Endothelial cell of umbilical vein (primary cell): ENCODE results near the gene NOP58.

ENCODE experiments used
- EZH2 ChIP-seq: IDR thresholded peaks from 2 replicates; pipeline ENCODE4 v1.6.1; 2012; ENCODE audit warnings: borderline replicate concordance, low read depth, mild to moderate bottlenecking, moderate library complexity, low read length, inconsistent platforms; ENCODE audit not compliant: severe bottlenecking
- FOS ChIP-seq: IDR thresholded peaks from 2 replicates; pipeline ENCODE4 v1.6.1; 2011; ENCODE audit warnings: mild to moderate bottlenecking, low read length, moderate library complexity, borderline replicate concordance; ENCODE audit not compliant: insufficient read depth
- GATA2 ChIP-seq: IDR thresholded peaks from 2 replicates; pipeline ENCODE4 v1.7.0; 2011; ENCODE audit warnings: low read depth, mild to moderate bottlenecking, moderate library complexity, mixed read lengths, low read length; ENCODE audit not compliant: insufficient read length, insufficient read depth
- JUN ChIP-seq: IDR thresholded peaks from 2 replicates; pipeline ENCODE4 v1.6.1; 2011; ENCODE audit warnings: borderline replicate concordance, low read depth; ENCODE audit not compliant: insufficient read length, insufficient read depth
- POLR2A ChIP-seq: IDR thresholded peaks from 2 replicates; pipeline ENCODE4 v1.6.1; 2012; ENCODE audit warnings: low read depth, mild to moderate bottlenecking, control low read depth, low read length
- POLR2AphosphoS5 ChIP-seq: IDR thresholded peaks from 2 replicates; pipeline ENCODE4 v1.6.1; 2012; ENCODE audit warnings: low read depth, mild to moderate bottlenecking, control low read depth, low read length, moderate library complexity; ENCODE audit not compliant: insufficient read depth
- TF ChIP-seq, protein P1 (sequence below), 2 donors: IDR thresholded peaks; 1 replicate in 1 of 2; 2 replicates in 1 of 2; pipeline ENCODE4 v1.5.1; 2011; ENCODE audit warnings: low read length in 2 of 2, mild to moderate bottlenecking in 2 of 2, moderate library complexity in 2 of 2, control low read depth in 1 of 2, inconsistent platforms in 1 of 2, low read depth in 1 of 2; ENCODE audit not compliant: insufficient read depth in 1 of 2; ENCODE audit errors: extremely low read depth in 1 of 2

DNA sequence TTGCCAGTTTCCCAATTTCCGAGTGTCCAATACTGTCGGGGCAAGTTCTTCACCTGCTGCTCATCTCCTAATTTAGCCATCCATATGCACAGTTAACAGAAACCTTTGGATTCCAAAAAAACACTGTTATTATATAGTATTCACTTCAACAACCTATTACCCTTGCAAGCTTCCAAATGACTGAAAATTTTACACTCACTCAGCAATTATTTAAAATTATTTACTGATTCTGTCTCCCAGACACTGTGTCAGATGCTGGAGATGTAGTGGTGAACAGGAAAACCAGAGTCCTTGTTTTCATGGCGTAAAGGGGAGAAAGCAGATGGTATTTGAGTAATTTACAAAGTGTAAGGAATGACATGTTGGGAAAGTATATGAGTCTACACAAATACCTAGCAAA is 56.9 kb downstream of the NOP58 start:
- TF ChIP-seq, protein P1, sequence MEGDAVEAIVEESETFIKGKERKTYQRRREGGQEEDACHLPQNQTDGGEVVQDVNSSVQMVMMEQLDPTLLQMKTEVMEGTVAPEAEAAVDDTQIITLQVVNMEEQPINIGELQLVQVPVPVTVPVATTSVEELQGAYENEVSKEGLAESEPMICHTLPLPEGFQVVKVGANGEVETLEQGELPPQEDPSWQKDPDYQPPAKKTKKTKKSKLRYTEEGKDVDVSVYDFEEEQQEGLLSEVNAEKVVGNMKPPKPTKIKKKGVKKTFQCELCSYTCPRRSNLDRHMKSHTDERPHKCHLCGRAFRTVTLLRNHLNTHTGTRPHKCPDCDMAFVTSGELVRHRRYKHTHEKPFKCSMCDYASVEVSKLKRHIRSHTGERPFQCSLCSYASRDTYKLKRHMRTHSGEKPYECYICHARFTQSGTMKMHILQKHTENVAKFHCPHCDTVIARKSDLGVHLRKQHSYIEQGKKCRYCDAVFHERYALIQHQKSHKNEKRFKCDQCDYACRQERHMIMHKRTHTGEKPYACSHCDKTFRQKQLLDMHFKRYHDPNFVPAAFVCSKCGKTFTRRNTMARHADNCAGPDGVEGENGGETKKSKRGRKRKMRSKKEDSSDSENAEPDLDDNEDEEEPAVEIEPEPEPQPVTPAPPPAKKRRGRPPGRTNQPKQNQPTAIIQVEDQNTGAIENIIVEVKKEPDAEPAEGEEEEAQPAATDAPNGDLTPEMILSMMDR (IDR thresholded peaks at IDR 0.05; ENCODE audit: extremely low read depth in 1 of 2, insufficient read depth in 1 of 2, low read depth in 1 of 2, low read length in 2 of 2), result no peak
- no peak for TF ChIP-seq POLR2A
- no peak for TF ChIP-seq EZH2
- TF ChIP-seq FOS, result no peak
- no peak for TF ChIP-seq JUN
- no peak for TF ChIP-seq POLR2AphosphoS5
- no peak for TF ChIP-seq GATA2
